Smooth muscle cell of trachea (primary cell): Measurements from ENCODE around the gene NUCB2. TPM values are rescaled to one million over a fixed set of nuclear protein-coding genes. Genes with fewer than 3 reads are reported as not detected.

ENCODE experiments used
- total RNA-seq: library from RNA; depleted of rRNA; stranded (reverse); fragments of >200 nt; gene quantifications from 2 replicates; pipeline ENCODE4 v1.2.1, GENCODE V29; 2014

Gene NUCB2
- 96.4 and 166 TPM in 2 replicates for total RNA-seq

DNA sequence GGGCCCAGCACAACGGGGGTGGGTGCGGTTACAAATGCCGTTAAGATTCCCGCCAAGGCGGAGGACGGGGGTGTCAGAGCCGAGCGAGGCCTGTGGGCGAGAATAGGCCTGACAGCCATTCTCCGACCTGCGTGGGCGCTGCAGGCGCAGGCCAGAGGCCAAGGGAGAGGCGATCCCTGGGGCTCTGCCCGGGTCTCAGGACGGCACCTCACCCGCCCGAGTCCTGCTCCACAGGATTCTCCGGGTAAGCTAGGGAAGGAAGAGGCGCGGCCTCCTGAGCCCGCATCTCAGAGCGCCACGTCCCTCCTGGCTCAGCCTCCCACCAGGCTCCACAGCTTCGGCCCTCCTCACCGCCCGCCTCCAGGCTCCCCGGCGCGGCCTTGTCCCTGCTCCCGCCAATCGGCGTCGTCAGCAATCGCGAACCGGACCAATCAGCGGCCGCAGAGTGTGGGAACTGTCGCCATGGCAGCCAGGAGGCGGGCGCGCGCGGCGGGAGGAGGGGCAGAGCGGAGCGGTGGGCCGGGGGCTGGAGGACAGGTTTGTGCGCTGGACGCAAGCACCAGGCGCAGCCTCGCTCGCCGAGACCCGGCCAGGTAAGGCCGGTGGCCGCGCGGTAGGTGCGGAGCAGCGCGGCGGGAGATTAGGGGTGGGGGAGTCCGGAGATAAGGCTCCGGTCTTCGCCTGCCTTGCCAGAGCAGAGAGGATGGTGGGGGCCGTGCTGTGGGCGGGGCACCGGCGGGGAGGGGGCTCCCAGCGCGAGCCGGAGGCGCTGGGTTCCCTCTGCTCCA is at the start of gene NUCB2:
Gene NUCB2, plus strand, starts transcription at position 504 of the 788 bp plus-strand sequence. CDS start 18,585 bp downstream, outside the sequence.

DNA sequence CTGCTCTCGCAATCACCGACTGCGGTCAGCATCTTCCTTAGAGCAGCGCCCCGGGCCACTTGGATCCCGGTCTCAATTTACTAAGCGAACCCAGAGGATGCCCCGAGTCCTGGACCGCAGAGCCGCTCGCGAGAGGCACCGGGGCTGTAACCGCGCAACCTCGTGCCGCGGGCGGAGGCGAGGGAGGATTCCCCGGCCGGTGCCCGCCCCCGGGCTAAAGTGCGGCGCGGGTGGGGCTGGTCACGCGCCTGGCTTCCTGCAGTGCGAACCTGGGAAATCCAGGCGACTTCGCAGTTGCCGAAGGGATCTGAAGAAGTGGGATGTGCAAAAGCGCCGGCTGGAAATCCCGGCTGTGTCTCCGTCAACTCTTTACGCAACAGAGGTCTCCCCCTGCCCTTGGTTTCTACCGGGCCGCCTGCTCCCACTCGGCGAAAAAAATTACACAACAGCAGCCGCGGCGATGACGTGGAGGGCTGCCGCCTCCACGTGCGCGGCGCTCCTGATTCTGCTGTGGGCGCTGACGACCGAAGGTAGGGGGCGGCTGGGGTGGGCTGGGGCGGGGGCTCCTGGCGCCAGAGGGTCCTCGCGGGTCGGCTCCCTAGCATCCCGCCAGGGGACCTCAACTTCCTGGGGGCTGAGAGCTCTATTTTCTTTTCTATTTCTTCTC is 75.1 kb downstream of the NUCB2 start, which contains the start of gene NCR3LG1:
Gene NCR3LG1, plus strand, starts transcription at position 291 of the 667 bp plus-strand sequence. Its CDS starts 170 bp downstream, at position 461.

Other genes starting within 250 kb of the NUCB2 start
- 837 and 1,005 TPM in 2 replicates for gene RPS13, start 199.1 kb upstream of the NUCB2 start, total RNA-seq
- 46.6 and 52.5 TPM in 2 replicates for gene PIK3C2A, start 68.8 kb upstream of the NUCB2 start, total RNA-seq
- gene NCR3LG1, start 75.1 kb downstream of the NUCB2 start, total RNA-seq = 5.1 and 6.0 TPM in 2 replicates
- not detected in 2 replicates for gene KCNJ11, start 111.9 kb downstream of the NUCB2 start, total RNA-seq
- not detected in 2 replicates for gene ABCC8, start 200.1 kb downstream of the NUCB2 start, total RNA-seq